Endometrial microvascular endothelial cells (primary cell): Measurements from ENCODE around the gene FBXL7. TPM values are rescaled to one million over a fixed set of nuclear protein-coding genes. Genes with fewer than 3 reads are reported as not detected.

Experiments used
- in situ Hi-C: cut with HindIII; loops from 2 replicates; pipeline ENCODE4 v1.10.0; 2017; ENCODE audit warnings: low sequenced_read_pairs, low pct_unique_long_range_greater_than_20kb; ENCODE audit errors: inconsistent ontology term
- total RNA-seq: library from RNA; depleted of rRNA; stranded (reverse); fragments of >200 nt; gene quantifications from one replicate; pipeline ENCODE4 v1.2.3, GENCODE V29; 2015; ENCODE audit errors: inconsistent ontology term

Gene FBXL7
- total RNA-seq, 1 donor from 2014 or later, result 16.0 TPM

- in situ Hi-C loops, result no loop called here
These were observed 134.8 kb downstream of the FBXL7 start for GRCh38 chr5:15634591-15635288.

- in situ Hi-C loops, result no loop called here
These were observed 135.3 kb downstream of the FBXL7 start for GRCh38 chr5:15635289-15635616.

GRCh38 chr5:15637345-15637744 is 137.4 kb downstream of the FBXL7 start:
- in situ Hi-C loops, result no loop called here

- in situ Hi-C loops, result no loop called here
These were observed 137.9 kb downstream of the FBXL7 start for GRCh38 chr5:15637886-15638285.

GRCh38 chr5:15638296-15638695 is 138.3 kb downstream of the FBXL7 start:
- in situ Hi-C loops, result no loop called here

GRCh38 chr5:15639288-15639687 is 139.3 kb downstream of the FBXL7 start:
- in situ Hi-C loops, result no loop called here

GRCh38 chr5:15640116-15640515 is 140.1 kb downstream of the FBXL7 start:
- in situ Hi-C loops, result no loop called here

- in situ Hi-C loops, result no loop called here
These were observed 143.8 kb downstream of the FBXL7 start for GRCh38 chr5:15643731-15644130.

- in situ Hi-C loops, result no loop called here
These were observed 145.6 kb downstream of the FBXL7 start for GRCh38 chr5:15645381-15646160.

GRCh38 chr5:15646371-15646770 is 146.4 kb downstream of the FBXL7 start:
- in situ Hi-C loops, result no loop called here

- in situ Hi-C loops, result no loop called here
These were observed 147.3 kb downstream of the FBXL7 start for GRCh38 chr5:15647251-15647650.

GRCh38 chr5:15650266-15650665 is 150.3 kb downstream of the FBXL7 start:
- in situ Hi-C loops, result no loop called here

- in situ Hi-C loops, result no loop called here
These were observed 154.8 kb downstream of the FBXL7 start for GRCh38 chr5:15654779-15655178.

- in situ Hi-C loops, result no loop called here
These were observed 155.7 kb downstream of the FBXL7 start for GRCh38 chr5:15655683-15656082.

GRCh38 chr5:15664961-15665360 is 165.0 kb downstream of the FBXL7 start:
- in situ Hi-C loops, result no loop called here

GRCh38 chr5:15669826-15670225 is 169.8 kb downstream of the FBXL7 start:
- in situ Hi-C loops, result no loop called here

GRCh38 chr5:15674716-15675115 is 174.7 kb downstream of the FBXL7 start:
- in situ Hi-C loops, result no loop called here

- in situ Hi-C loops, result no loop called here
These were observed 176.6 kb downstream of the FBXL7 start for GRCh38 chr5:15676591-15676990.

GRCh38 chr5:15679161-15679560 is 179.2 kb downstream of the FBXL7 start:
- in situ Hi-C loops, result no loop called here

- in situ Hi-C loops, result no loop called here
These were observed 180.5 kb downstream of the FBXL7 start for GRCh38 chr5:15680455-15680854.
